NCI-H2227 treated with DMSO at 0.1 percent for 48 hours (cell line): ENCODE data around the gene SEC24C.
"Not testable (repeated sequence)": the region's sequence is repeated elsewhere in the genome, so short reads cannot be mapped to it uniquely, and the experiment has no call there.

Experiments
- DNase-seq: peaks from one replicate; lab custom pipeline; 2025; lab: John Stamatoyannopoulos, UW

SEC24C gene, protein sequence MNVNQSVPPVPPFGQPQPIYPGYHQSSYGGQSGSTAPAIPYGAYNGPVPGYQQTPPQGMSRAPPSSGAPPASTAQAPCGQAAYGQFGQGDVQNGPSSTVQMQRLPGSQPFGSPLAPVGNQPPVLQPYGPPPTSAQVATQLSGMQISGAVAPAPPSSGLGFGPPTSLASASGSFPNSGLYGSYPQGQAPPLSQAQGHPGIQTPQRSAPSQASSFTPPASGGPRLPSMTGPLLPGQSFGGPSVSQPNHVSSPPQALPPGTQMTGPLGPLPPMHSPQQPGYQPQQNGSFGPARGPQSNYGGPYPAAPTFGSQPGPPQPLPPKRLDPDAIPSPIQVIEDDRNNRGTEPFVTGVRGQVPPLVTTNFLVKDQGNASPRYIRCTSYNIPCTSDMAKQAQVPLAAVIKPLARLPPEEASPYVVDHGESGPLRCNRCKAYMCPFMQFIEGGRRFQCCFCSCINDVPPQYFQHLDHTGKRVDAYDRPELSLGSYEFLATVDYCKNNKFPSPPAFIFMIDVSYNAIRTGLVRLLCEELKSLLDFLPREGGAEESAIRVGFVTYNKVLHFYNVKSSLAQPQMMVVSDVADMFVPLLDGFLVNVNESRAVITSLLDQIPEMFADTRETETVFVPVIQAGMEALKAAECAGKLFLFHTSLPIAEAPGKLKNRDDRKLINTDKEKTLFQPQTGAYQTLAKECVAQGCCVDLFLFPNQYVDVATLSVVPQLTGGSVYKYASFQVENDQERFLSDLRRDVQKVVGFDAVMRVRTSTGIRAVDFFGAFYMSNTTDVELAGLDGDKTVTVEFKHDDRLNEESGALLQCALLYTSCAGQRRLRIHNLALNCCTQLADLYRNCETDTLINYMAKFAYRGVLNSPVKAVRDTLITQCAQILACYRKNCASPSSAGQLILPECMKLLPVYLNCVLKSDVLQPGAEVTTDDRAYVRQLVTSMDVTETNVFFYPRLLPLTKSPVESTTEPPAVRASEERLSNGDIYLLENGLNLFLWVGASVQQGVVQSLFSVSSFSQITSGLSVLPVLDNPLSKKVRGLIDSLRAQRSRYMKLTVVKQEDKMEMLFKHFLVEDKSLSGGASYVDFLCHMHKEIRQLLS

DNA sequence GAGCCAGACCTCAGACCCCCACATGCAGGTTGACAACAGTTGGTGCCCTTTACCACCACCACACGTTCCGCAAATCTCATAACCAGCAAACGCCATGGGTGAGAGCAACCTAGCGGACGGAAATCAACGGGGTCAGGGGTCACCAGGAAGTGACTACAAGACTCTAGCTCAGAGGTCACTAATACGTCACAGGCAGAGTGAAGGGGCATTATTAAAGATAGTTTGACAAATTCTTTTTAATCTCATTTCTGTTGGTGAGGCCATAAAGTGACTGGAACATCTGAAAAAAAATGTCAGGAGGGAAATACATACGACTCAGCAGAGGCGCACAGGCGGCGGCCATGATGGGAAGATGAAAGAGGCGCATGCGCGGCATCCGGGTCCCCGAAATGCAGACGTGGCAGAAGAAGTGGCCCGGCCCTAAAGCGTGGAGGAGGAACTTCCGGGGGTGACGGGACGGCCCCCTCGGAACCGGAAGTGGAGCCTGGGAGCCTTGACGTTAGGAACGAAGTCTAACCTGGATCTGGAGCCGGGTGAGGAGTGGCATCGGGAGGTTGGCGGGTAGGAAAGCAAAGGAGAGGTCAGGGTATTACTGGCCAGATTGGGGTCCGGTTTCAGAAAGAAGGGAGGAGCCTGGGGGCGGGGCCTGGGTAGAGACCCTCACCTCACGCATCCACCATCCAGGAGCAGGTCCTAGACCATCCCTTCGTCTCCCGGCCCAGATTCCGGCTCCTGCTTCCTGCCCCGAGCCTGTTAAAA is at the start of gene SEC24C:
Gene SEC24C, plus strand, starts transcription at position 468 of the 759 bp plus-strand sequence. CDS start 2,461 bp downstream, outside the sequence.
- peak; percentile 97 for DNase-seq

DNA sequence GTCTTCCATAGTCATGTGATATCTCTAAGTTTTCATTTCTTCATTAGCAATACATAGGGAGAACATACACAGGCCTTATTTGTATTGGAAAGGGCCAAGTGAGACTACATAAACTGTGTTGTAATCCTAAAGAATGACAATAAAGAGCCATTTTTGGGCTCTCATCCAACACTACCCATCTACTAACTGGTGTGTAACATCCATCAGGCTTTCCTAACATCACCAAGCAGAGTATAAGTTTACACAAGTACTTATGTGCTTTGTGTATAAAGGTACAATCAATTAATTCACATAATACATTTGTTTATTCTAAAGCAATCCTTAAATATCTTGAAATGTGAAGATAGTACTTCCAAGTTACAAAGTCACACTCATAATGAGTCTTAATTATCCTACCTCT is 48.9 kb upstream of the SEC24C start:
- DNase-seq: not testable (repeated sequence)

DNA sequence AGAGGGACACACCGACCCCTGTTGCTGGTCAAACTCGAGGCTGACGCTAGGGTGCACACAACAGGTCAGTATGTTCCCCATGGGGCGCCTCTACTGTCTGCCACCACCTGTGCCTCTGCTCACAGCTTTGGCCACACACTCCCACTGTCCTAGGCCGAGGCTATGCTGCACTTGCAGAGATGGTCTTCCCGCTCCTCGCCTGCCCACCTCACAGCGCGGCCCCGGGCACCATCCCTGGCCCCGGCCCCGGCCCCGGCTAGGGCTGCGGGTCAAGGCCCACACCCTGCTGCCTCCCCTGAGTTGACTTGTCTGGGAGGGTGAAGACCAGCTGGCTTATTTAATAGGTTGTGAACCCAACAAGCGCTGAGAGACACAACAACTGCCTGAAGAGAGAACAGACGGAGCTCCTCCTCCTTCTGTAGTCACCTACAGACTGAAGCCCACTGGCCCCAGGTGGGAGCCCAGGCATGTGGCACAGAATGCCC is 46.5 kb upstream of the SEC24C start, which contains the start of gene AGAP5:
Gene AGAP5, minus strand, starts transcription at position 435 of the 485 bp plus-strand sequence. Its CDS starts 354 bp downstream, at position 81.
- DNase-seq: not testable (repeated sequence)

DNA sequence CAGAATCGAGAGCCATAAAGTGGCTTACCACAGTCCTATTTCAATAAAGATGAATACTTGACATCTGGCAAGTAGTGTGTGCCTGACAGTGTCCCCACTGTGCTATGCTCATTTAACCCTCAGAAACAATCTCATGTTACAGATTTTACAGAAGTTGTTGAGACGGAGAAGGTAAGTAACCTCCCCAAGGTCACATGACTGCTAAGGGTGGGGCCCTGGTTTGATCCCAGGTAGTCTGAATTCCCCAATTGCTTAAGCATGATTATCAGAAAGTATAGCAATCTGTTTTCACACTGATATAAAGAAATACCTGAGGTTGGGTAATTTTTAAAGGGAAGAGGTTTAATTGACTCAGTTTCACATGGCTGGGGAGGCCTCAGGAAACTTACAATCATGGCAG is 45.4 kb upstream of the SEC24C start:
- not testable (repeated sequence) for DNase-seq

DNA sequence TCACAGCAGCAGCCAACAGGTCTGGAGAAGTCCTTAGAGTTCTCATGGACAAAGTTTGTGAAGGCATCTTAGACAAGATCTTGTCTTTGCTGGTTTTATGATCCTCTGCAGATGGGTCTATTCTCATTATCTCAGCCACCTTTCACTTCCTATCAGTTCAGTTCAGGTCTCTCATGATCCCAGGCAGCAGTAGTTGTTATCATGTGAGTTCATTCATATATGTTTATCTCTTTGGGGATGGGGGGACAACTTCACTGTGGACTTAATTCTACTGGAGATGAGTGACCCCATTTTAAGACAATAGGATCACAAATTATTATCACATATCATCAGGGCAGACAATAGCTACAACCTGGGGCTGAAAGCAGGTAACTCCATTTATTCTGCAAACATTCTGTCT is 40.2 kb upstream of the SEC24C start:
- DNase-seq: not testable (repeated sequence)

DNA sequence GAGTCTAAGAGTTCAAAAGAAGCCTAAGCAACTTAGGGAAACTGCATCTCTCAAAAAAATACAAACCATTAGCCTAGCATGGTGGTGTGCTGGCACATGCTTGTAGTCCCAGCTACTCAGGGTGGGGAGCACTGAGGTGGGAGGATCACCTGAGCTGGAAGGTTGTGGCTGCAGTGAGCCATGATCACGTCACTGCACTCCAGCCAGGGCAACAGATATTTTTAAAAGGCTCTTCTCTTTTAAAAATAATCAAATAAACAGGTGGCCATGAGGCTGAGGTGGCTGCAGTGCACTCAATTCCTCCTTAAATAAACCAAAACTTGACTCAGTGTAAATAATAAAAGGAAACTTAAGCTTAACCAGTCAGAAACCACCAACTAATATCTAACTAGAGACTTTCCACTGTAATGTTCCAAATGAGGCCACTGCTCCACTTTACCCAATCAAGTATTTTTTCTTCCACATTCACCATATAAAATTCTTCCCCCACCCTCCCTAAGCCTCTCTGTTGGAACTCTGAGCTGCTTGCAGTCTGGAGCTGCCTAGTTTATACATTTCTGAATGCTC is 38.6 kb upstream of the SEC24C start:
- not testable (repeated sequence) for DNase-seq

DNA sequence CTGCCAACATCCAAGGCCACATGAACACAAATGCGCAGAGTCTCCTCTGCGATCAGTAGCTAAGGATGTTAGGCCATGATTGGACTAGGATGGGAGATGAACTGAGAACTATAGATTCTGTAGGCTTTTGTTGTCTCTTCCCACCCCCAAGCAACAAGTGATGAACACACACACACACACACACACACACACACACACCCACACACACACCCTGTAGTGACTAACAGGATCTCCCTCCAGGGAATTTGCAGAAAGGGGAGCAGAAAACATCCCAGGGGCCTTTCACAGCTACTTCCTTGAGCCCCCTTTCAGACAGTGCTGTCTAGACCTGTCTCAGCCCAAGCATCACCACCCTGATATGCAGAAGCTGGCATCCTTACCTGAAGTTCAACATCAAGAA is 37.7 kb upstream of the SEC24C start:
- DNase-seq: not testable (repeated sequence)

DNA sequence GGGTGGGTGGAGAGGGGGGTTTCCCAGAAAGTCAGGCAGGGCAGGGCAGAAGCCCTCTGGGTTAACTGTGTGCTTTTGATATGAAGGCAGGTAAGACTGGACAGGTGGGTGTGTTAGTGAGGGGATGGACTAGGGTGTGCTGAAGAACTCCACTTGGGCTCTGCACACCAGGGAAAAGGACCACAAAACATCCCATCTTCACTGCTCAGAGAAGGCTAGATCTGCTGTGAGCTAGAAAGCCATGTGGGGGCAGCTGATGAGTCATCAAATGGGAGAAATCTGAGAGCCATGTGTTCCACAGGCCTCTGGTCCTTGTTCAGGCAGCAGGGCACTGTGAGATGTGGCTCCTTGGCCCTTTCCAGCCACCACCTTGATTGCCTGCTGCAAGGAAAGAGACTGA is 36.5 kb upstream of the SEC24C start:
- DNase-seq: not testable (repeated sequence)

DNA sequence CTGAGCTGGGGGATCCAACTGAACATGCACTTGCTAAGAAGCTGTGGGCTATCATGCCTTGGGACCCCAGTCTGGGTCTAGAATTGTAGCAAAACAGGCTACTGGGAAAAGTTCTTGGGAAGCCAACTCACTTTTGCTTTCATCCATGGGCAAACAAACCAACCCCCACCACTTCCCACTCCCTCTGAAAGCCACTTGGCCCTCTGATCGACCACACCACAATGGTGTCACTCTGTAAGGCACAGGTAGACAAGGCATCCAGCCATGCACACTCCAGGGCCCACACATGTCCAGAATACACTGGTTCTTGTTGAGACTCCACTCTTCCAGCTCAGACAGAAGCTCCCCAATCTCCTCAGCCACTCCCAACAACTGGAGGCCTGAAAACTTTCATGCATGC is 36.0 kb upstream of the SEC24C start:
- not testable (repeated sequence) for DNase-seq

DNA sequence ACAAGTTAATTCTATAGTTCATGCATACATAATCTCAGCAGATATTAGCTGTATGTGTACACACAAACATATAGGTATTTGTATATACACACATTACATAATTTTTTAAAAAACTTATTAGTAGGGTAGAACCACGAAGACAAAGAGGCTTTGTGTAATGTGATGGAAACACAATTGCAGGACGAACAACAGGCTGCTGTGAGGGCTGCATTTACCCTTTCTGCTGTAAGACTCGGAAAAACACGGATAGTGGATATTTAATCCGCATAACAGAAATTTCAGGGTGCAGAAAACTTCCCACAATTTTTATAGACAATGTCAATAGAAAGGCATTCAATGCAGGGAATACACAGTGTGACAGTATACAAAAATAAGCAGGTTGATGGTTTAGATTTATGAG is 32.5 kb upstream of the SEC24C start:
- not testable (repeated sequence) for DNase-seq

DNA sequence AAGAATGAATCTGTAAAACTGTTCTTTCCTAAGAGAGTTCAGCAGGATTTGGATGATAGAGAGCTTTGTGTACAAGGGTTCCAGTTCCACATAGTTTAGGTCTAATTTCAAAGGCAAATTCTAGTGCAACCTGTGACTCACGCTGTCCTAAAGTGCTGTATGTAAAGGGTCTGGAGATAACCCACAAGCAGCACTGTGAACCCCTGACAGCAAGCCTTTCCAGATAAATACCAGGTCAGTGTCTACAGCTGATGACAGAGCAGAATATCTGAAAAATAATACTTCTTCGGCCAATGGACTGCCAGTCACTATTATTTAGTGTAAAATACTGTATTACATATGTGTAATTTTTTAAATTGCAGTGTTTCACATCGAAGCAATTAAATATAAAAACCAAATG is 30.3 kb upstream of the SEC24C start:
- not testable (repeated sequence) for DNase-seq

DNA sequence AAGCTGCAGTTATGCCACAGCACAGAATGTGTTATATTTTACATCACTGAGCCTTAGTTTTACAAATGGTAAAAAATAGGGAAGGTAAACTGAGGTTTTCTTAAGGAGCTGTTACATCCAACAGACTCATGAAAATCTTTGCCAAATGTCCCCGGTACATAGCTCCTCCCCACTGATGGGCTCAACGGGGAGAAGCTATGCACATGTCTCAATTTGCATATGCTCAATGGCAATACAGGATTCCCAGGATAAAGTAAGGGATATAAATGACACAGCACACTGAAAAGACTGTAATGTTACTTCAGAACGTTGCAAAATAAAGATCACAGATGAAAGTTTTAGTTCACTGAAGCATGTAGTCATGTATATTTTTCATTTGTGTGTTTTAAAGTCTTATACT is 29.7 kb upstream of the SEC24C start:
- DNase-seq: not testable (repeated sequence)

DNA sequence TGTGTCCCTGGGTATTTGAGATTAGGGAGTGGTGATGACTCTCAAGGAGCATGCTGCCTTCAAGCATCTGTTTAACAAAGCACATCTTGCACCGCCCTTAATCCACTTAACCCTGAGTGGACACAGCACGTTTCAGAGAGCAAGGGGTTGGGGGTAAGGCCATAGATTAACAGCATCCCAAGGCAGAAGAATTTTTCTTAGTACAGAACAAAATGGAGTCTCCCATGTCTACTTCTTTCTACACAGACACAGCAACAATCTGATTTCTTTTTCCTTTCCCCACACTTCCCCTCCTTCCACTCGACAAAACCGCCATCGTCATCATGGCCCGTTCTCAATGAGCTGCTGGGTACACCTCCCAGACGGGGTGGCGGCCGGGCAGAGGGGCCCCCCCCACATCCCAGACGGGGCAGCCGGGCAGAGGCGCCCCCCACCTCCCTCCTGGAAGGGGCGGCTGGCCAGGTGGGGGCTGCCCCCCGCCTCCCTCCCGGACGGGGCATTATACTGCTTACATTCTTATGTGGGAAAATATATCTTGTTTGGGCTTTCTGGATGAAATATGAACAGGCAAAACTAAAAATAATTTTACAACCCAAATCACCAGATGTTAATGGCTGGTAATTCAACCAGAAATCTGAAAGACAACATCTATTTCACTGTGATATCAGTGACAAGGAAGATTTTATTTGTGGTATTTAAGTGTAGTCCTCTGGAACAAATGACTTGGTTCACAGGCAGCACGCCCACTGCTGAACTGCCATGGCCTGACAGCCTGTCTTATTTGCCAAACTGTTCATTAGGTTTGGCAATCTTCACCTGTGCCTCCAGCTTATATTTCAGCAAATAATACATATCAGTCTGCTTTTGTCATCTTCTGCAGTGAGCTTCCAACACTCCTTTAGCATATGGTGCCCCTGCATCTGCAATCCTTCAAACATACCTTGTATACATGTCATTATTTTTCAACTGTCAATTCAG is 28.7 kb upstream of the SEC24C start:
- not testable (repeated sequence) for DNase-seq

DNA sequence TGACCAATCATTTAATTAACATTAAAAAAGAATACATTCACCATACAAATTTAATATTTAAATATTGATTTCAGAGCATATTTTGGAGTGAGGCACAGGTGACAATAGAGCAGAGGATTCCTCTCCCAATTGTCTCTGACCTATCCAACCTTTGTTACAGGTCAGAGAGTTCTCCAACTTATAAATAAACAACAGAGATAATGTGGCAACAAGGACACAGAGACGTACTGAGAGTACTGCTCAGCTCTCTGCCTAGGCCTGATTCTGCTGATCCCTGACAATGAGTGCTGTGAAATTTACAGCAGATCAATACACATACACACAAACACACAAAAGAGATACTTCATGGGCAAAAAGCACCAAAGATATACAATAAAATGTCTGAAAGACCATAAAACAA is 27.9 kb upstream of the SEC24C start:
- DNase-seq: no peak

DNA sequence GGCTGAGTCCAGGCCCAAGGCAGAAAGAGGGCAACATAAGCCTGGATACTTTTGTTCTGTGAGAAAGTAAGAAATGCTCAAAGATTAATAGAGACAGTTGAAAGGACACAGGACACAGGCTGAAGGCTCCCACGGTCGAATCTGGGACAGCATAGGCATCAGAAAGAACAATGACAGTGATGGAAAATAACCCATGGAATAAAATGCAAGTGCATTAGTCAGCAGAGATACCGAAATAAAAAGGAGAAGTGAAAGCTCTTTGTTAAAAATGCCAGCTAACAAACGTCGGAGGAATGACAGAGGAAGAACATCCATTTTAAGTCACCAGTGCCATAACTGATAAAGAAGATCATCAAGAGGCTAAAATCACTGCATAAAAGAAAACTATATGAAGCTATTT is 26.6 kb upstream of the SEC24C start:
- DNase-seq: no peak

DNA sequence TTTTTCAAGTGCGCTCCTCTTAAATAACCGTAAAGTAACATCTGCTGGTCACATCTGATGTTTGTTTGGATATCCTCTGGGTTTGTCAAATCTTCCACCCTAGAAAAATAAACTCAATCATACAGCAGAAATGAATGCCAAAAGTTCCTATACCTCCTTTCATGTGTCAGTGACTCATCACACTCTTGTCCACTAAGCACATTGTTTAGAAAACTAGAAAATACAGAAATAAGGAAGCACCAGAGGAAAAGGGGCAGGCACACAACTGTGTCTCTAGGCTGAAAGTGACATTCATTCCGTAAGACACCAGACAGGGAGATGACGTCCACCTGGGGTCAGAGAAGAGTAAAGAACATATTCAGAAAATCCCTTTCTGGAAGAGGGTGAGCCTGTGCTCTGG is 23.6 kb upstream of the SEC24C start:
- DNase-seq: not testable (repeated sequence)

DNA sequence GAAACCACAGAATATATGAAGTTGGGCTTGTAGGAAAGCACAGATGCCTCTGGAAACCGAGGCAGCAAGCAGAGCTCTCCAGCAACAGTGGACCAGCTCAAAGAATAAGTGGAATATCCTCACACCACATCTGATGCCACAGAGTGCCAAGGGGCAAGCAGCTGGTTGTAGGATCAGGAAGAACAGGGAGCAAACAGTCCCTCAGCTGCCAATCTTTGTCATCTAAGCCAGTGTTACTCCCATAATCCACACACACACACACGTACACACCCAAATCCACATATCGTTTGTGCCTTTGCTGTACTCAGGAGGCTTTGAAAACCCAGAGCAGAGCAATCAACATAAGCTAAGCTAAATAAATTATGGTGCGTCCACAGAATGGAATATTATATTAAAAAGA is 20.7 kb upstream of the SEC24C start:
- no peak for DNase-seq

DNA sequence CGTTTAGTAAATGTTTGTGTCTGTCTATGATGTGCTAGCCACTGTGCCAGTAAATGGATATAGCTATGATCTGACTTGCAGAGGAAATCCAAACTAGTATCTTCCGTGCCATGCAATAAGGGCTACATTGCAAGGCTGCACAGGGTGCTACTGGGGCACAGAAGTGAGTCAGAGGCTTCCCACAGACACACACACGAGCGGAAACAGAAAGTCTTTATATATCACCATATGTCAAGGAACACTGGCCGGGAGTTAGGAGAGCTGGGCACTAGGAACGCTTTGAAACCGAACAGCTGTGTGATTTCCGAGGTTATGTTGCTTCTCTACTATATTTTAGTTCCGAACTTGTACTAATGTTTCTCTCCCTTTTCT is 14.4 kb upstream of the SEC24C start:
- not testable (repeated sequence) for DNase-seq

DNA sequence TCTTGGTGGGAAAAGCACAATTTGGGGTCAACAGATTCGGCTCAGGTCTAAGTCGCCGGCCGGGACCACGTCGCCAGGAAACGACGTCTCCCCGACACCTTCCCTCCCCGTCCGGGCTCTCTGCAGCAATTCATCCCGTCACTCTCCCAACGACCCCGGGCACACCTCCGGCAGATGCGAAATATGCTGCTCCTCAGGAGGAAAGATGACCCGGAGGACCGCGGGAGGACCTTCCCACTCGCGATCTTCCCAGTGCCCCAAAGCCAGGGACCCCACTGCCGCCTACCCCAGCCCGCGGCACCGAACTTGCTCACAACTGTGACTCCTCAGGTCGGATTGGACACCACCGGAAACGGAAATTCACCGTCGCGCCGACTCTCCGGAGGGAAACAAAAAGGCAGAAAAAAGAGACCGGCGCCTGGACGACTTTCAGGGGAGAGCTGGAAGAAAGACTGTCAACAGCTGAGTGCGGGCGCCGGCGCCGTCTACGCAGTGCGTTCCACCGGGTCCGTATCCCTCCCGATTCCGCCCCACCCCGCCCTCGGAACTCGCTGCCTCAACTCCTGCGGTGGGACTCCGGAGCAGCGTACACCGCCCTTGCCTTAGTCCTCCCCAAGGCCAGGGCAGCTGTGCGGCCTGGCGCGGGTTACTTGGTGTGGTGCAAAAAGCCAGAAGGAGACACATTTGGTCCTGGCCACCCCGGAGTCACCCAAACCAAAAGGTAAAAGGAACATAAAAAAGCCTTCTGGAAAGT is 13.8 kb upstream of the SEC24C start:
- DNase-seq: peak; percentile 77
